SH-SY5Y (cell line): ENCODE measurements around the gene CHD6.

Experiments
- GATA2 ChIP-seq: IDR thresholded peaks from 2 replicates; pipeline ENCODE4 v1.6.1; 2011; ENCODE audit warnings: mild to moderate bottlenecking, low read depth, low read length
- GATA3 ChIP-seq: IDR thresholded peaks from 2 replicates; pipeline ENCODE4 v1.6.1; 2011; ENCODE audit warnings: low read depth, mild to moderate bottlenecking, low read length, moderate library complexity

DNA sequence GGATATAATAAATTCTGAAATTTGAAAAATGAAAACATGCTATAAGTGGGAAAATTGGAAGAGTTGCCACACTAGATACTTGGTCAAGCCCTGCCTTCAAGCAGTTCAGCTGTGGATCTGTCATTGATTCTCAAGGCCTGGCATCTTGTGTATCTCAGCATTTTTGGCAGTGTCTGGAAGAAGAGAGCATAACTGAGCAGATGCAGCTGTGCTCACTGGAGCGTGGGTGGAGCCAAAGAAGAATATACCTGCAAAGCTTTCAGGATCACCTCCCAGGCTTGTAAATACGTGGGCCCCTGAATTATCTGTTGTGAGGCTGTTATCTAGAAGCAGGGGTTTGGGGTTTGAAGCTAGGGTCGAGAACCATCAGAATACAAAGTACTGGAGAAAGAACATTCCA is 31.3 kb upstream of the CHD6 start:
- TF ChIP-seq GATA2 (no peak), GATA3 (no peak)
